WTC11 (cell line): ENCODE measurements around the gene PRR5L. TPM values are rescaled to one million over a fixed set of nuclear protein-coding genes. Genes with fewer than 3 reads are reported as not detected.

ENCODE experiments used
- ATAC-seq: fragments of 200-7000 bp; cut with Tn5 transposase; 2 replicates; pipeline ENCODE4 v1.10.0; 2021; ENCODE audit warnings: mild to moderate bottlenecking, moderate library complexity
- CTCF ChIA-PET: fragments of 300-600 bp; sonication (Branson Sonifier 250); formaldehyde crosslinking; loops from one replicate; lab custom pipeline; 2021; ENCODE audit warnings: antibody characterized with exemption; lab: Charles Lee
- POLR2A ChIA-PET: fragments of 350-600 bp; sonication (Branson Sonifier 250); formaldehyde crosslinking; loops from one replicate; lab custom pipeline; 2021; ENCODE audit warnings: antibody characterized with exemption; lab: Charles Lee
- DNase-seq: peaks from one replicate; pipeline ENCODE4 v3.0.0; 2021; ENCODE audit warnings: low spot score
- H3K27ac Mint-ChIP-seq: 2 replicates; pipeline ENCODE4 v1.8.0; 2021; ENCODE audit warnings: mixed read lengths
- H3K27me3 Mint-ChIP-seq: 2 replicates; pipeline ENCODE4 v1.8.0; 2021; ENCODE audit warnings: low read depth, mild to moderate bottlenecking, moderate library complexity, mixed read lengths
- H3K36me3 Mint-ChIP-seq: 2 replicates; pipeline ENCODE4 v1.8.0; 2021; ENCODE audit warnings: mixed read lengths
- H3K4me1 Mint-ChIP-seq: 2 replicates; pipeline ENCODE4 v1.8.0; 2022; ENCODE audit warnings: mixed read lengths
- H3K4me3 Mint-ChIP-seq: 2 replicates; pipeline ENCODE4 v1.8.0; 2021; ENCODE audit warnings: mild to moderate bottlenecking, moderate library complexity, mixed read lengths
- H3K9me3 Mint-ChIP-seq: 2 replicates; pipeline ENCODE4 v1.8.0; 2021; ENCODE audit warnings: mixed read lengths
- CBFB ChIP-seq: sonication (generic); formaldehyde crosslinking; IDR thresholded peaks from 2 replicates; pipeline ENCODE4 v1.8.1; 2022; ENCODE audit warnings: mild to moderate bottlenecking, low read depth, missing genetic modification reagents
- CREM ChIP-seq: sonication (generic); formaldehyde crosslinking; IDR thresholded peaks from 2 replicates; pipeline ENCODE4 v1.8.1; 2022; ENCODE audit warnings: mild to moderate bottlenecking, missing genetic modification reagents, moderate library complexity
- E2F5 ChIP-seq: sonication (generic); formaldehyde crosslinking; IDR thresholded peaks from 2 replicates; pipeline ENCODE4 v1.8.1; 2022; ENCODE audit warnings: mild to moderate bottlenecking, moderate library complexity, missing genetic modification reagents
- ELF4 ChIP-seq: sonication (generic); formaldehyde crosslinking; IDR thresholded peaks from 2 replicates; pipeline ENCODE4 v1.8.1; 2022; ENCODE audit warnings: low read depth, mild to moderate bottlenecking, moderate library complexity, missing genetic modification reagents
- HMGA2 ChIP-seq: fragments of 250-450 bp; sonication (Bioruptor Pico); IDR thresholded peaks from 2 replicates; pipeline ENCODE4 v1.4.0; 2021; ENCODE audit warnings: mild to moderate bottlenecking, moderate library complexity
- IRF1 ChIP-seq: sonication (generic); formaldehyde crosslinking; IDR thresholded peaks from 2 replicates; pipeline ENCODE4 v1.8.0; 2023; ENCODE audit warnings: missing genetic modification reagents
- MYBL2 ChIP-seq: sonication (generic); formaldehyde crosslinking; IDR thresholded peaks from 2 replicates; pipeline ENCODE4 v1.8.1; 2023; ENCODE audit warnings: mild to moderate bottlenecking, moderate library complexity, missing genetic modification reagents
- NFE2L1 ChIP-seq: sonication (generic); formaldehyde crosslinking; IDR thresholded peaks from 2 replicates; pipeline ENCODE4 v1.8.1; 2023; ENCODE audit warnings: missing genetic modification reagents
- NR1H2 ChIP-seq: sonication (generic); formaldehyde crosslinking; IDR thresholded peaks from 2 replicates; pipeline ENCODE4 v1.9.0; 2021; ENCODE audit warnings: mild to moderate bottlenecking, moderate library complexity, missing genetic modification reagents
- TCF7 ChIP-seq: sonication (generic); formaldehyde crosslinking; IDR thresholded peaks from 2 replicates; pipeline ENCODE4 v1.8.0; 2022; ENCODE audit warnings: mild to moderate bottlenecking, low read depth, missing genetic modification reagents, moderate library complexity
- USF2 ChIP-seq: sonication (generic); formaldehyde crosslinking; IDR thresholded peaks from 2 replicates; pipeline ENCODE4 v1.8.1; 2023; ENCODE audit warnings: mild to moderate bottlenecking, missing genetic modification reagents, moderate library complexity
- ZBTB21 ChIP-seq: sonication (generic); formaldehyde crosslinking; IDR thresholded peaks from 2 replicates; pipeline ENCODE4 v1.8.1; 2023; ENCODE audit warnings: mild to moderate bottlenecking, missing genetic modification reagents, borderline replicate concordance
- ZMAT4 ChIP-seq: fragments of 250-450 bp; sonication (Bioruptor Pico); IDR thresholded peaks from 2 replicates; pipeline ENCODE4 v1.9.0; 2021; ENCODE audit warnings: mild to moderate bottlenecking
- ZNF121 ChIP-seq: sonication (generic); formaldehyde crosslinking; IDR thresholded peaks from 2 replicates; pipeline ENCODE4 v1.8.0; 2023; ENCODE audit warnings: missing genetic modification reagents
- ZNF232 ChIP-seq: sonication (generic); formaldehyde crosslinking; IDR thresholded peaks from 2 replicates; pipeline ENCODE4 v1.8.0; 2022; ENCODE audit warnings: mild to moderate bottlenecking, missing genetic modification reagents
- ZNF425 ChIP-seq: fragments of 250-450 bp; sonication (Bioruptor Pico); conservative IDR thresholded peaks from 2 replicates; pipeline ENCODE4 v1.9.0; 2021; ENCODE audit warnings: mild to moderate bottlenecking
- ZNF532 ChIP-seq: fragments of 250-450 bp; sonication (Bioruptor Pico); IDR thresholded peaks from 2 replicates; pipeline ENCODE4 v1.9.0; 2021; ENCODE audit warnings: mild to moderate bottlenecking, borderline replicate concordance
- total RNA-seq: library from RNA; stranded (reverse); gene quantifications from 3 replicates; pipeline ENCODE4 v1.2.3, GENCODE V29; 2021

PRR5L gene
- total RNA-seq, 1 experiment from 2014 or later = 3.9 TPM

GRCh38 chr11:36326524-36327419, 30.7 kb downstream of the PRR5L start (continued):
- no peak for TF ChIP-seq ZNF232

GRCh38 chr11:36328966-36329673, 33.0 kb downstream of the PRR5L start:
- peaks cover 28% of the 10 kb centered on the region for H3K4me1 Mint-ChIP-seq
- ChIA-PET CTCF (no interaction called here), POLR2A (no interaction called here)
- H3K9me3 Mint-ChIP-seq = peaks cover 18% of the 10 kb centered on the region
- no peak for TF ChIP-seq NR1H2 (CRISPR knock-in tag)
- no peak for TF ChIP-seq ELF4 (CRISPR knock-in tag)
- TF ChIP-seq ZBTB21 (CRISPR knock-in tag) = no peak
- no peak for TF ChIP-seq CREM (CRISPR knock-in tag)
- TF ChIP-seq USF2 (CRISPR knock-in tag) = no peak
- TF ChIP-seq IRF1 = no peak
- peaks cover 5% of the 10 kb centered on the region; the same call in 1 of the 2 replicates for H3K36me3 Mint-ChIP-seq
- ATAC-seq (no peak), DNase-seq (no peak)
- no peaks in the 10 kb centered on the region; the same call in 1 of the 2 replicates for H3K27me3 Mint-ChIP-seq
- no peak overlapping the region for H3K27ac Mint-ChIP-seq
- no peak overlapping the region for H3K4me3 Mint-ChIP-seq

GRCh38 chr11:36330411-36330810, 34.3 kb downstream of the PRR5L start:
- ChIA-PET POLR2A (no interaction called here), CTCF (no interaction called here)
- Mint-ChIP-seq H3K27me3 (peaks cover 3% of the 10 kb centered on the region; the same call in 1 of the 2 replicates), H3K36me3 (peaks cover 5% of the 10 kb centered on the region; the same call in 1 of the 2 replicates), H3K9me3 (peaks cover 23% of the 10 kb centered on the region), H3K4me1 (peaks cover 25% of the 10 kb centered on the region), H3K4me3 (no peak overlapping the region), H3K27ac (no peak overlapping the region)
- ATAC-seq = no peak
- no peak for DNase-seq
- TF ChIP-seq IRF1 (no peak), NFE2L1 (CRISPR knock-in tag) (no peak), TCF7 (CRISPR knock-in tag) (no peak), HMGA2 (no peak), CREM (CRISPR knock-in tag) (no peak), MYBL2 (CRISPR knock-in tag) (no peak), ZNF425 (CRISPR knock-in tag) (no peak), ZNF532 (CRISPR knock-in tag) (no peak), ELF4 (CRISPR knock-in tag) (no peak), USF2 (CRISPR knock-in tag) (no peak), ZNF121 (CRISPR knock-in tag) (no peak), CBFB (CRISPR knock-in tag) (no peak), ZMAT4 (CRISPR knock-in tag) (no peak), E2F5 (no peak)
